ENCODE data around the gene ASB7. TPM values are rescaled to one million over a fixed set of nuclear protein-coding genes. Genes with fewer than 3 reads are reported as not detected.

The ASB7 gene
- 10 to 100 TPM; 18.5 to 19.2 TPM for total RNA-seq

DNA sequence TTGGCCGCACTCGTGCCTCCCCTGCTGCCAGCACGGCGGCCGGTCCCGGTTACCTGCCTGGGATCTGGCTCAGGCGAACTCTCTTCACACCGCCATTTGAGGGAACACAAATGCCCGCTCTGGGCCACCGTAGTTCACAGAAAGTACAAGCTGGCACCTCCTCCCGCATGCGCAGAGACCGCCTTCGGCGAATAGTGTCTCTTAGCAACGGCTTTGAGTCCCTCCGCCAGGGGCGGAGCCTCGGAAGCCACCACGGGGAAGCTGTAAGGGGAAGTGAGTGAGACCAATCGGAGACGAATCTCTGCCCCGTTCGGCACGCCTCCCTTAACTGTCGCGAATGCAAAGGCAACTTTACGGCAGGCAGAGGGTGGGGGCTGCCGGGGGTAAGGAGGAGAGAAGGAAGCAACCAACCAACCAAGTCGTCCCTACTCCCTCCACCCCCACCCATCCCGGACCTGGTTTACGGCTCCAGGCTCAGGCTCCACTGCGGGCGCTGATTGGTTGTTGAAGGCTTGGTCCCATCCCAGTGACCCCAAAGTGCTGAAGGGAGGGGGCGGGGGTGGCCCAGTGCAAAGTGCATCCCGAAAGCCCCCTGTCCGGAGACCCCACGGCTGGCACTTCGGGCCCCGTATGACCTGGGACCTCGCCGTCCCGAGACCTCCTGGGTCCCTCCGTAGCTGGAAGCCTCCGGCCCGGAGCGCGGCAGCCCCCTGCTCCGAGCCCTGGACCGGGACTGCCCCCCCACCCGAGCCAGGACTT lies at the start of gene ASB7, which contains the start of gene LINS1:
ASB7 (plus strand) TSS at position 526 of the 759 bp plus-strand sequence. CDS start 9,628 bp downstream, outside the sequence.
LINS1 (minus strand) TSS at position 121 of the 759 bp plus-strand sequence. CDS start 21,342 bp downstream, outside the sequence.
- peak; percentile 99 for DNase-seq
- Mint-ChIP-seq H3K4me1 (peaks cover 55% of the 10 kb centered on the region), H3K27me3 (no peaks in the 10 kb centered on the region), H3K36me3 (peaks cover 20% of the 10 kb centered on the region), H3K27ac (no peak within 1 kb of the TSS), H3K4me3 (no peak within 1 kb of the TSS), H3K9me3 (no peaks in the 10 kb centered on the region)

DNA sequence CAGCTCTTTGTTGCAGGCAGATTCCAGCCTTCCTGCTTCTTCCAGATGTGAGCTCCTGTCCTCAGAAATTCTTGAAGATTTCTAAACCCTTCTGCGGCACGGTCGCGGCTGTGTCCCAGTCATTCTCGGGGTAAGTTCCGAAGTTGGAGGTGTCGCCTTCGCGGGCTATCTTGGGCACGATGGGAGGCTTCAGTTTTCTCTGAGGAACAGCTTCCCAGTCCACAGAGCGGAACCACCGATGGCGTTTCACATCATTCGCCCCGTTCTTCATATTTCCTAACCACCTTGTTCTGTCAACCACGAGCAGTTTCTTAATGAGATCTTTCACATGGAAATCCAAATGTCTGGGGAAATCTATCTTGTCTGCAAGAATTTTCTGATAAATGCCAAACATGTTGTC lies 48.9 kb upstream of the ASB7 start:
- Mint-ChIP-seq H3K36me3 (peaks cover 34% of the 10 kb centered on the region), H3K9me3 (no peaks in the 10 kb centered on the region), H3K4me1 (no peaks in the 10 kb centered on the region), H3K27me3 (no peaks in the 10 kb centered on the region), H3K4me3 (no peak overlapping the region), H3K27ac (no peak overlapping the region)
- DNase-seq, result no peak

- Mint-ChIP-seq H3K36me3 (peaks cover 28% of the 10 kb centered on the region), H3K27me3 (no peaks in the 10 kb centered on the region), H3K4me3 (no peak overlapping the region), H3K27ac (no peak overlapping the region), H3K4me1 (no peaks in the 10 kb centered on the region), H3K9me3 (no peaks in the 10 kb centered on the region)
- DNase-seq, result no peak
Observed at GRCh38 chr15:100558771-100559254, 43.6 kb upstream of the ASB7 start.

DNA sequence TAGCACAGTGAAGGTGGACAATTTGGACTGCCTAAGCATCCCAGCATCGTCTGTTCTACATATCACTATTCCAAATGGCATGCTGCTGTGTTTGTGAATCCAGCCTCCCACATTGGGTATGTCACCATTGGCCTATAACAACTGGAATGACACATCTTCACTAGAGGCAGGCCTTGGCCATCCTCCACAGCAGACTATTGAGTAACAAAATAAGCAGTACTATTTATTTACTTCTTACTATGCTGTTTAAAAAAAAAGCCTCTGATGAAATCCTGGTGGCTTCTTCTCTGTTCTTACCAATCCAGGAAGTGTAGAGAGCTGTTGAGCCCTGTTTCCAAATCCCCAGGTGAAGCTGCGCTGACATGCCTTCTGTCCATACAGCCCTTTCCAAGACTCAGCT lies 43.1 kb upstream of the ASB7 start:
- Mint-ChIP-seq H3K4me1 (no peaks in the 10 kb centered on the region), H3K27ac (no peak overlapping the region), H3K27me3 (no peaks in the 10 kb centered on the region), H3K9me3 (no peaks in the 10 kb centered on the region), H3K4me3 (no peak overlapping the region), H3K36me3 (peaks cover 27% of the 10 kb centered on the region)
- DNase-seq, result no peak

- no peak overlapping the region for H3K27ac Mint-ChIP-seq
- DNase-seq, result no peak
- no peaks in the 10 kb centered on the region for H3K4me1 Mint-ChIP-seq
- H3K9me3 Mint-ChIP-seq, result no peaks in the 10 kb centered on the region
- H3K4me3 Mint-ChIP-seq, result no peak overlapping the region
- peaks cover 33% of the 10 kb centered on the region for H3K36me3 Mint-ChIP-seq
- no peaks in the 10 kb centered on the region for H3K27me3 Mint-ChIP-seq
Observed at GRCh38 chr15:100560323-100560722, 42.1 kb upstream of the ASB7 start.

- H3K4me3 Mint-ChIP-seq, result no peak overlapping the region
Observed at GRCh38 chr15:100565591-100565990, 36.8 kb upstream of the ASB7 start.

GRCh38 chr15:100566850-100567628 lies 35.4 kb upstream of the ASB7 start:
- DNase-seq, result no peak
- no peaks in the 10 kb centered on the region for H3K9me3 Mint-ChIP-seq
- no peak overlapping the region for H3K4me3 Mint-ChIP-seq
- peaks cover 22% of the 10 kb centered on the region for H3K4me1 Mint-ChIP-seq
- peaks cover 42% of the 10 kb centered on the region for H3K36me3 Mint-ChIP-seq
- H3K27me3 Mint-ChIP-seq, result no peaks in the 10 kb centered on the region
- H3K27ac Mint-ChIP-seq, result no peak overlapping the region

More at GRCh38 chr15:100565591-100565990, 36.8 kb upstream of the ASB7 start:
- Mint-ChIP-seq H3K9me3 (no peaks in the 10 kb centered on the region), H3K27ac (no peak overlapping the region), H3K4me1 (peaks cover 8% of the 10 kb centered on the region), H3K27me3 (no peaks in the 10 kb centered on the region), H3K36me3 (peaks cover 35% of the 10 kb centered on the region)
- DNase-seq, result no peak

DNA sequence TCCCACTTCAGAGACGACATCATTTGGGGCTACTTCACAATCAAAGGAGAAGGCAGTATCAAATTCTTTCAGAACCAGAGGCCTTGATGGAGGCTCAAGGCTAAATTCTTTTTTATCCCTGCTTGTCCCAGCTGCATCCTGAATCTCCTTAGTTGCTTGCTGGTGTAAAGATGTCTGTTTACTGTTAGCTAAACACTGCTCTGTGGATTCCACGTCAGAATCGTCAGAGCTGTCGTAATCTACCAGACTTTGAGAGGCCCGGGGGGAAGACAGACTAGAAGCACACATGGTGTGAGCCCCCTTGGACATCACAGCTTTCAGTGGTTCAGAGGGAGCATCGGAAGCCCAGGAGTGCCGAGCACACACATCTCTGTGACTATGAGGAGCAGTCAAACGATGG lies 33.0 kb upstream of the ASB7 start:
- H3K27me3 Mint-ChIP-seq, result no peaks in the 10 kb centered on the region
- no peaks in the 10 kb centered on the region for H3K9me3 Mint-ChIP-seq
- H3K36me3 Mint-ChIP-seq, result peaks cover 43% of the 10 kb centered on the region
- peaks cover 30% of the 10 kb centered on the region for H3K4me1 Mint-ChIP-seq
- H3K27ac Mint-ChIP-seq, result no peak overlapping the region
- no peak for DNase-seq
- no peak overlapping the region for H3K4me3 Mint-ChIP-seq

DNA sequence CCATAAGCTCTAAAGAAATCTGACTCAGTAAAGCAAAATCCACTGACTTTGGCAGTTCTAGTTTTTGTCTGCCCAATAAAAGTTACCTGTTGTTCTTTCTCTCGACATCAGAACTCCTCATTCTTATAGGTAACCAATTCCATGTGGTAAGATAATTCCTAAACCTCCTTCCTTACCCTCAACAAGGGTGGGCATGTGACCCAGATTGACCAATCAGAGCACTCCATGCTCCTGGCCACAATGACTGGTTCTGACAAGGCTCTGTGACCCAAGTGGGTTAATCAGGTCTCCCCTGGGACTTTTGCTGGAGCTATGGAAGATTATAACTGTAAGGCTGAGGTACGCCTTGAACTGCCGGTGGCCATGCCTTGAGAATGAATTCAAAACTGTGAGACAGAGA lies 32.1 kb upstream of the ASB7 start:
- Mint-ChIP-seq H3K27me3 (no peaks in the 10 kb centered on the region), H3K27ac (peak overlapping the region; percentile 85), H3K9me3 (no peaks in the 10 kb centered on the region), H3K4me3 (no peak overlapping the region), H3K36me3 (peaks cover 40% of the 10 kb centered on the region), H3K4me1 (peaks cover 30% of the 10 kb centered on the region)
- DNase-seq, result no peak

- Mint-ChIP-seq H3K36me3 (peaks cover 43% of the 10 kb centered on the region), H3K27ac (peak overlapping the region; percentile 85), H3K27me3 (no peaks in the 10 kb centered on the region), H3K4me1 (peaks cover 36% of the 10 kb centered on the region), H3K4me3 (peak overlapping the region; percentile 1), H3K9me3 (no peaks in the 10 kb centered on the region)
- DNase-seq, result no peak
Observed at GRCh38 chr15:100570735-100571313, 31.6 kb upstream of the ASB7 start.

- peaks cover 45% of the 10 kb centered on the region for H3K36me3 Mint-ChIP-seq
- no peak for DNase-seq
- H3K27ac Mint-ChIP-seq, result peak overlapping the region; percentile 85
- no peaks in the 10 kb centered on the region for H3K9me3 Mint-ChIP-seq
- H3K4me1 Mint-ChIP-seq, result peaks cover 41% of the 10 kb centered on the region
- no peaks in the 10 kb centered on the region for H3K27me3 Mint-ChIP-seq
- no peak overlapping the region for H3K4me3 Mint-ChIP-seq
Observed at GRCh38 chr15:100571592-100572167, 30.7 kb upstream of the ASB7 start.

DNA sequence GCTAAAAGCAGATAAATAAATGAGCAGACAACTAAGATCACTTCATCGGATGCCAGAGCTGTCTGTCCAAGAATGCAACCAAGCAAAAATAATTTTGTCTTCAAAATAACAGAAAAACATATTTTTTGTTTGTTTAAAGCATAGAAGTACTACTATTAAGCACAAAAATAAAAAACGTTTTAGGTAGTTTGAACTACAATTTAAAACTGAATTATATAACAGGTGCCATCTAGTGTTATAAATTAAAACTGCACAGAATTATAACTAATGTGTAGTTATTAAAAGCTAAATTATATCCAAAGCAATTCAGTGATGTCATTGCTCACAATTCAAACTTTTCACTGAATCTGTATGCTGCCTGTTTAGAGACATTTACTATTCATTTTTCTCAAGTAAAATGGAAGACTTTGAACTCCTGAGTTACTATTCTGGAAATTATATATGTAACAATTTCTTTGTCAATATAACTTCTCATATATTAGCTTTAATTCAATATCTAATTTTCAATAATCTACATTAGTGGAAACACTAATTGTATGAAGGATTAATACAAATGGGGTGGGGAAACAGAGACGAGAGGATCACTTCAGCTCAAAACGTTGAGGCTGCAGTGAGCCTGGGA lies 29.9 kb upstream of the ASB7 start:
- H3K4me3 Mint-ChIP-seq, result no peak overlapping the region
- H3K9me3 Mint-ChIP-seq, result no peaks in the 10 kb centered on the region
- H3K4me1 Mint-ChIP-seq, result peaks cover 43% of the 10 kb centered on the region
- H3K27ac Mint-ChIP-seq, result peak overlapping the region; percentile 85
- H3K27me3 Mint-ChIP-seq, result no peaks in the 10 kb centered on the region
- no peak for DNase-seq
- H3K36me3 Mint-ChIP-seq, result peaks cover 53% of the 10 kb centered on the region

DNA sequence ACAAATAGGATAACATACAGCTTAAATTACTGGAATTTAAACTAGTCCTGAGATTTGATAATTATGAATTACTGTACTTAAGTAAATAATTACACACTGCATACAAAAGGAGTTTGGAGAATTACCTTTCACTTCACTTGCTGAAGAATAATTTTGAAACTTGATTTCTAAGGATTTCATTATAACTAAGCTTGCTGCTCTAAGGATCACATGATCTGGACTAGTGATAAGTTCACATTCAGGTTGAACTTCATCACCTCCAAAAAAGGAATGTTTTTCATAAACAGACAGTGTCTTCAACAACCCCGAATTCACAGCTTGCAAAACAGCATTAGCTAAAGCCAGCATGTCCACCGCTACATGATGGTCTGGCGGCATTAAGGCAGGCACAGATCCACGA lies 28.9 kb upstream of the ASB7 start:
- no peaks in the 10 kb centered on the region for H3K9me3 Mint-ChIP-seq
- no peaks in the 10 kb centered on the region for H3K27me3 Mint-ChIP-seq
- DNase-seq, result no peak
- peaks cover 56% of the 10 kb centered on the region for H3K36me3 Mint-ChIP-seq
- no peak overlapping the region for H3K4me3 Mint-ChIP-seq
- H3K4me1 Mint-ChIP-seq, result peaks cover 43% of the 10 kb centered on the region
- H3K27ac Mint-ChIP-seq, result peak overlapping the region; percentile 28

- Mint-ChIP-seq H3K27me3 (no peaks in the 10 kb centered on the region), H3K4me3 (no peak overlapping the region), H3K27ac (peak overlapping the region; percentile 76), H3K36me3 (peaks cover 67% of the 10 kb centered on the region), H3K4me1 (peaks cover 47% of the 10 kb centered on the region), H3K9me3 (peaks cover 13% of the 10 kb centered on the region)
- no peak for DNase-seq
Observed at GRCh38 chr15:100580414-100580813, 22.0 kb upstream of the ASB7 start.
